Right atrium auricular region (tissue), 2 donors: ENCODE measurements around the gene CLASP1. TPM values are rescaled to one million over a fixed set of nuclear protein-coding genes. Genes with fewer than 3 reads are reported as not detected.
A peak's percentile ranks its signal among the peaks of the same experiment; 100 is the strongest.
"Not testable (repeated sequence)": the region's sequence is repeated elsewhere in the genome, so short reads cannot be mapped to it uniquely, and the experiment has no call there.

Source experiments
- DNase-seq: peaks from one replicate; pipeline ENCODE4 v3.0.0-alpha.2; 2019; ENCODE audit warnings: low spot score
- H3K27ac ChIP-seq, 2 donors: fragments of 200-600 bp; sonication (generic); 1 replicate in 1 of 2; 2 replicates in 1 of 2; pipeline ENCODE4 v1.5.1; 2016 to 2019
- H3K27me3 ChIP-seq, 2 donors: fragments of 200-600 bp; sonication (generic); one replicate each; pipeline versions ENCODE4 v1.5.1 to v1.6.0; 2017 to 2019
- H3K36me3 ChIP-seq: fragments of 200-600 bp; sonication (generic); one replicate; pipeline ENCODE4 v1.5.1; 2016
- H3K4me1 ChIP-seq, 2 donors: fragments of 200-600 bp; sonication (generic); one replicate each; pipeline versions ENCODE4 v1.5.1 to v1.6.0; 2017 to 2019
- H3K4me3 ChIP-seq, 2 donors: fragments of 200-600 bp; sonication (generic); 1 replicate in 1 of 2; 2 replicates in 1 of 2; pipeline ENCODE4 v1.5.1; 2017 to 2019; ENCODE audit warnings: mild to moderate bottlenecking in 1 of 2, moderate library complexity in 1 of 2
- H3K9me3 ChIP-seq, 2 donors: fragments of 200-600 bp; sonication (generic); one replicate each; pipeline ENCODE4 v1.5.1; 2019
- total RNA-seq, 2 donors: library from RNA; depleted of rRNA; stranded (reverse); fragments of >200 nt; gene quantifications; one replicate each; pipeline ENCODE4 v1.1.0, GENCODE V29; 2016
- TF ChIP-seq, protein P1 (sequence below), 2 donors: fragments of 200-600 bp; sonication (generic); IDR thresholded peaks; one replicate each; pipeline ENCODE4 v1.5.1; 2019; ENCODE audit warnings: antibody characterized with exemption in 2 of 2

CLASP1 gene
- total RNA-seq, 2 donors from 2014 or later = 42.4 to 47.8 TPM

DNA sequence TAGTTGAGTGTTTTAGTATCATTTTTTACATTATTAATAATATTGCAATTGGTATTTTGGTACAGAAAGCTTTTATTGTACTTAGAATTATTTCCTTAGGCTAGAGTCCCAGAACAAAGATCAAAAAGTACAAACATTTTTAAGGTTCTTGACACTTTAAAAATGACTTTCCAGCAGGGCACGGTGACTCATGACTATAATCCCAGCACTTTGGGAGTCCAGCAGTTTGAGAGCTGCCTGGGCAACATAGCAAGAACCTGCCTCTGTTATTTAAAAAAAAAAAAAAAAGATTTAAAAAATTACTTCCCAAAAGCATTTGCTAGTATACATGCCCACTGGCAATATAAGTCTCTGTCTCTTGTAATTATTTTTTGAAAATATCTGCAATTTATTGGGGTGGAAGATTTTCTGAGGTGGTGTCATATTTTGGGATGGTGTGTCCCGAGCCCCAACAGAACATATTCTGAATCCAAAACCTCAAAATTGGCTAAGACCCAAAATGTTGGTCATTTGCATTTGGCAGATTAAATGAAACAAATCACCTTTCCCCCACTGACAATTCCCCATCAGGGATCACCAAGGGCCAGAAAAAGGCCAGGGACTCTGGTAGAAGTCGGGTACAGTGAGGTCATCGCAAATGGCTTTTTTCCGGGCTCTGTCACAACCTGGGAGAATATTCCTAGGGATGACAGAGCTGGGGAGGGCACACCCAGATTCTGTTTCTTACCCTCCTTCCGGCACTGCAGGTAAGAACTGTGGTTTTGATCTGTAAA lies 45.3 kb upstream of the CLASP1 start:
- Histone ChIP-seq H3K36me3 (no peaks in the 10 kb centered on the region), H3K9me3 (no peaks in the 10 kb centered on the region), H3K27me3 (no peaks in the 10 kb centered on the region), H3K4me3 (no peak overlapping the region), H3K4me1 (peaks cover 0 to 6% of the 10 kb centered on the region in 2 donors), H3K27ac (no peak overlapping the region)
- no peak for DNase-seq
- TF ChIP-seq, protein P1, sequence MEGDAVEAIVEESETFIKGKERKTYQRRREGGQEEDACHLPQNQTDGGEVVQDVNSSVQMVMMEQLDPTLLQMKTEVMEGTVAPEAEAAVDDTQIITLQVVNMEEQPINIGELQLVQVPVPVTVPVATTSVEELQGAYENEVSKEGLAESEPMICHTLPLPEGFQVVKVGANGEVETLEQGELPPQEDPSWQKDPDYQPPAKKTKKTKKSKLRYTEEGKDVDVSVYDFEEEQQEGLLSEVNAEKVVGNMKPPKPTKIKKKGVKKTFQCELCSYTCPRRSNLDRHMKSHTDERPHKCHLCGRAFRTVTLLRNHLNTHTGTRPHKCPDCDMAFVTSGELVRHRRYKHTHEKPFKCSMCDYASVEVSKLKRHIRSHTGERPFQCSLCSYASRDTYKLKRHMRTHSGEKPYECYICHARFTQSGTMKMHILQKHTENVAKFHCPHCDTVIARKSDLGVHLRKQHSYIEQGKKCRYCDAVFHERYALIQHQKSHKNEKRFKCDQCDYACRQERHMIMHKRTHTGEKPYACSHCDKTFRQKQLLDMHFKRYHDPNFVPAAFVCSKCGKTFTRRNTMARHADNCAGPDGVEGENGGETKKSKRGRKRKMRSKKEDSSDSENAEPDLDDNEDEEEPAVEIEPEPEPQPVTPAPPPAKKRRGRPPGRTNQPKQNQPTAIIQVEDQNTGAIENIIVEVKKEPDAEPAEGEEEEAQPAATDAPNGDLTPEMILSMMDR (IDR thresholded peaks at IDR 0.05) = no peak

DNA sequence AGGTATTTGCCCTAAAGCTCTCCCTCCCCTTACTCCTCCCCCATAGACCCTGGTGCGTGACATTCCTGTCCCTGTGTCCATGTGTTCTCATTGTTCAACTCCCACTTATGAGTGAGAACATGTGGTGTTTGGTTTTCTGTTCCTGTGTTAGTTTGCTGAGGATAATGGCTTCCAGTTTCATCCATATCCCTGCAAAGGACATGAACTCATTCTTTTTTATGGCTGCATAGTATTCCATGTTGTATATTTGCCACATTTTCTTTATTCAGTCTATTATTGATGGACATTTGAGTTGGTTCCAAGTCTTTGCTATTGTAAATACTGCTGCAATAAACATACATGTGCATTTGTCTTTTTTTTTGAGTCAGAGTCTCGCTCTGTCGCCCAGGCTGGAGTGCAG lies 41.3 kb upstream of the CLASP1 start:
- H3K27ac ChIP-seq, H3K36me3 ChIP-seq, H3K9me3 ChIP-seq, H3K27me3 ChIP-seq, H3K4me1 ChIP-seq, H3K4me3 ChIP-seq, DNase-seq: not testable (repeated sequence)

DNA sequence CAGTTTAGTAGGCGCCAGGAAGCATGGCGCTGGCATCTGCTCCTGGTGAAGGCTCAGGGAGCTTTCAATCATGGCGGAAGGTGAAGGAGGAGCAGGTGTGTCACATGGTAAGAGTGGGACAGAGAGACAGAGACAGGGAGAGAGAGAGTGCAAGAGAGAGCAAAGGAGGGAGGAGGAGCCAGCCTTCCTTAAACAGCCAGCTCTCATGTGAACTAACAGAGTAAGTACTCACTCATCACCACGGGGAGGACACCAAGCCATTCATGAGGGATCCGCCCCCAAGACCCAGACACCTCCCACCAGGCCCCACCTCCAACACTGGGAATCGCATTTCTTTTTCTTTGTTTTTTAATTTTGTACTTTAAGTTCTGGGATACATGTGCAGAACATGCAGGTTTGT lies 40.8 kb upstream of the CLASP1 start:
- TF ChIP-seq, protein P1 (IDR thresholded peaks at IDR 0.05) = no peak
- no peaks in the 10 kb centered on the region for H3K27me3 ChIP-seq
- H3K4me1 ChIP-seq = no peaks in the 10 kb centered on the region
- H3K27ac ChIP-seq = no peak overlapping the region
- no peaks in the 10 kb centered on the region for H3K36me3 ChIP-seq
- H3K9me3 ChIP-seq = no peaks in the 10 kb centered on the region
- H3K4me3 ChIP-seq = no peak overlapping the region
- no peak for DNase-seq

- Histone ChIP-seq H3K27me3 (no peaks in the 10 kb centered on the region), H3K4me3 (no peak overlapping the region), H3K36me3 (no peaks in the 10 kb centered on the region), H3K9me3 (no peaks in the 10 kb centered on the region), H3K27ac (no peak overlapping the region), H3K4me1 (no peaks in the 10 kb centered on the region)
- TF ChIP-seq, protein P1 (IDR thresholded peaks at IDR 0.05) = peak in 1 of 2 donors; percentile 60
- no peak for DNase-seq
Measured at GRCh38 chr2:121689356-121689755, 40.1 kb upstream of the CLASP1 start.

- Histone ChIP-seq H3K27me3 (no peaks in the 10 kb centered on the region), H3K27ac (no peak overlapping the region), H3K4me1 (no peaks in the 10 kb centered on the region), H3K4me3 (no peak overlapping the region), H3K9me3 (no peaks in the 10 kb centered on the region), H3K36me3 (no peaks in the 10 kb centered on the region)
- TF ChIP-seq, protein P1 (IDR thresholded peaks at IDR 0.05) = no peak
- no peak for DNase-seq
Measured at GRCh38 chr2:121688820-121689219, 39.6 kb upstream of the CLASP1 start.

DNA sequence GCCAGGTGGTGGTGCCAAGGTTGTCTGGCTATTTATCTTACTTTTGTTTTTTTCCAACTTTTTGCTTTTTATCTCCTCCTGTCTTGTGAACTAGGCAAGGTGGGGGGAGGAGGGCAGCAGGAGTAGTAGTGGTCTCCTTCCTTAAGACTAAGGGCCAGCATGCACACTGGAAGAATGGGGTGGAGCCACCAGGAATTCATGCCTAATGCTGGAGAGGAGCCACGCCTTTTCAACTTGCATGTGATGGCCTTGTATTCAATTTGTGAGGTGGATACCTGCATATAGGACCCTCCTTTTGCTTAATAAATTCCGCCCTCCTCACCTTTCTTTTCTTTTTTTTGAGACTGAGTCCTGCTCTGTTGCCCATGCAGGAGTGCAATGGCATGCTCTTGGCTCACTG lies 37.6 kb upstream of the CLASP1 start:
- Histone ChIP-seq H3K4me3 (no peak overlapping the region), H3K27ac (no peak overlapping the region), H3K27me3 (no peaks in the 10 kb centered on the region), H3K4me1 (no peaks in the 10 kb centered on the region), H3K36me3 (no peaks in the 10 kb centered on the region), H3K9me3 (peaks cover 0 to 19% of the 10 kb centered on the region in 2 donors)
- TF ChIP-seq, protein P1 (IDR thresholded peaks at IDR 0.05) = no peak
- DNase-seq = no peak
